Activated naive CD8-positive, alpha-beta T cell treated with anti-CD3 and anti-CD28 coated beads, Interleukin-2, amount 10 ng/mL, durations not matched to agents 7 days and 5 days (primary cell): ENCODE data around the gene TXNRD2. TPM values are rescaled to one million over a fixed set of nuclear protein-coding genes. Genes with fewer than 3 reads are reported as not detected.

Experiments used
- ATAC-seq: fragments of 150-1000 bp; cut with Tn5 transposase; one replicate; pipeline ENCODE4 v1.10.0; 2021; ENCODE audit warnings: low read depth, moderate library complexity
- POLR2A ChIA-PET: fragments of 350-600 bp; sonication (Branson Sonifier 250); formaldehyde crosslinking; loops from one replicate; lab custom pipeline; 2021; ENCODE audit warnings: antibody characterized with exemption; lab: Charles Lee
- DNase-seq: peaks from one replicate; pipeline ENCODE4 v3.0.0; 2021
- H3K27ac Mint-ChIP-seq: one replicate; pipeline ENCODE4 v1.8.0; 2022; ENCODE audit warnings: mild to moderate bottlenecking, mixed read lengths
- H3K27me3 Mint-ChIP-seq: one replicate; pipeline ENCODE4 v1.8.0; 2022; ENCODE audit warnings: mild to moderate bottlenecking, moderate library complexity, mixed read lengths
- H3K36me3 Mint-ChIP-seq: one replicate; pipeline ENCODE4 v1.8.0; 2021; ENCODE audit warnings: mild to moderate bottlenecking, mixed read lengths
- H3K4me1 Mint-ChIP-seq: one replicate; pipeline ENCODE4 v1.8.0; 2021; ENCODE audit warnings: mixed read lengths
- H3K4me3 Mint-ChIP-seq: one replicate; pipeline ENCODE4 v1.8.0; 2022; ENCODE audit warnings: mild to moderate bottlenecking, moderate library complexity, mixed read lengths
- H3K9me3 Mint-ChIP-seq: one replicate; pipeline ENCODE4 v1.8.0; 2021; ENCODE audit warnings: mixed read lengths
- total RNA-seq, 2 experiments: library from RNA; stranded (reverse); gene quantifications; one replicate each; pipeline ENCODE4 v1.2.3, GENCODE V29; 2021

The TXNRD2 gene
- total RNA-seq, 2 experiments from 2014 or later = 20.7 to 20.8 TPM

- POLR2A ChIA-PET = no interaction called here
- H3K4me3 Mint-ChIP-seq = no peak overlapping the region
- DNase-seq = no peak
- ATAC-seq = no peak
- H3K27me3 Mint-ChIP-seq = peaks cover 4% of the 10 kb centered on the region
- H3K9me3 Mint-ChIP-seq = no peaks in the 10 kb centered on the region
- H3K36me3 Mint-ChIP-seq = no peaks in the 10 kb centered on the region
- no peak overlapping the region for H3K27ac Mint-ChIP-seq
- H3K4me1 Mint-ChIP-seq = no peaks in the 10 kb centered on the region
Measured at GRCh38 chr22:19984201-19984753, 42.7 kb upstream of the TXNRD2 start.

DNA sequence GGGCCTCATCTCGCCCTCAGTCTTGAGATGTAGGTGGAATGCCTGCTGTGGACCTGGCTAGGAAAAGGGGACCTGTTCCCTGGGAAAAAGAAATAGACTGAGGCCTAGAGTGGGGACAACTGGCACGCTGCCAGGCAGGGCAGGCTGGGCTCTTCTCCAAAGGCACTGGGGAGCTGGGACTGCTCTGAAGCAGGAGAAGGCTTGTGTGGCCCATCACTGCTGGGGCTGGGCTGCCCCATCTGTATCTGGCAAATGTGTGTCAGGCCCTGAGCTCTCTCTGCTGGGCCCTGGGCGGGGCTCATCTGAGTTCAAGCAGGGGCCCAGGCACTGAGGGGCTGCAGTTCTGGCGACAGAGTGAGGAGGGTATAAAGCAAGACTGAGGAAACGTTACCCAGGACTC is 42.1 kb upstream of the TXNRD2 start:
- Mint-ChIP-seq H3K9me3 (no peaks in the 10 kb centered on the region), H3K36me3 (no peaks in the 10 kb centered on the region), H3K27ac (no peak overlapping the region), H3K27me3 (peaks cover 4% of the 10 kb centered on the region), H3K4me3 (no peak overlapping the region), H3K4me1 (no peaks in the 10 kb centered on the region)
- DNase-seq (no peak), ATAC-seq (no peak)
- POLR2A ChIA-PET = no interaction called here

DNA sequence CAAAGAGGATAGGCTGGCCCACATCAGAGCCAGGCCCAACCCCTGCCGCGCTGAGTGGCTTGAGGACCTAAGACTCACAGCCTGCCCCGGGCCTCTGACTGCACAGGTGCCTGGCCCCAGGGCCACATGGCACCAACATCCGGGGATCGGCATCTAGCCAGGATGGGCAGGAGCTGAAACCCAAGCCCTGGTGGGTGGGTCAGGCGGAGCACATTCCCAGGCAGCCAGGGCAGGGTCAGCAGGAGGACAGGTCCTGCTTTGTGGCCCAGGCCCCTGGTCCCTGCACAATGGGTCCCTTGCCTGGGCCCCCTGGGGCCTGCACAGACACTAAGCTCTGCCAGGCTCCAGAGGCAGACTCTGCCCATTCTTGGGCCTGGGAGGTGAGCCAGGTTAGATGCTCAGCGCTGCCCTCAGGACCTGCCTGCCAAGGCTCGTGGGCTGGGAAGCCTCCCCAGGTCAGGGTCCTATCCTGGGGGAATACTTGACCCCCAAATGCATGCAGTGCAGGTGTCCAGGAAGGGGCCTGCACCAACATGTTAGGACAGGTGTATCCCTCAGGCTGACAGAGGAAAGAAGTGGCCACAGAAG is 41.5 kb upstream of the TXNRD2 start:
- no peak for ATAC-seq

GRCh38 chr22:19981961-19982920 is 40.6 kb upstream of the TXNRD2 start:
- no peak overlapping the region for H3K4me3 Mint-ChIP-seq
- H3K36me3 Mint-ChIP-seq = no peaks in the 10 kb centered on the region
- H3K9me3 Mint-ChIP-seq = no peaks in the 10 kb centered on the region
- DNase-seq (no peak), ATAC-seq (no peak)
- H3K27me3 Mint-ChIP-seq = peaks cover 4% of the 10 kb centered on the region
- no peaks in the 10 kb centered on the region for H3K4me1 Mint-ChIP-seq
- no peak overlapping the region for H3K27ac Mint-ChIP-seq
- POLR2A ChIA-PET = no interaction called here

More for the DNA sequence above, 41.5 kb upstream of the TXNRD2 start:
- Mint-ChIP-seq H3K4me3 (no peak overlapping the region), H3K36me3 (no peaks in the 10 kb centered on the region), H3K27ac (no peak overlapping the region), H3K9me3 (no peaks in the 10 kb centered on the region), H3K4me1 (no peaks in the 10 kb centered on the region), H3K27me3 (peaks cover 4% of the 10 kb centered on the region)
- no peak for DNase-seq
- POLR2A ChIA-PET = no interaction called here

- Mint-ChIP-seq H3K27me3 (peaks cover 2% of the 10 kb centered on the region), H3K9me3 (no peaks in the 10 kb centered on the region), H3K36me3 (no peaks in the 10 kb centered on the region), H3K27ac (no peak overlapping the region), H3K4me3 (no peak overlapping the region), H3K4me1 (no peaks in the 10 kb centered on the region)
- ATAC-seq (no peak), DNase-seq (no peak)
- POLR2A ChIA-PET = no interaction called here
Measured at GRCh38 chr22:19981171-19981960, 39.7 kb upstream of the TXNRD2 start.

- Mint-ChIP-seq H3K36me3 (no peaks in the 10 kb centered on the region), H3K4me1 (no peaks in the 10 kb centered on the region), H3K9me3 (no peaks in the 10 kb centered on the region), H3K27ac (no peak overlapping the region), H3K4me3 (no peak overlapping the region), H3K27me3 (no peaks in the 10 kb centered on the region)
- ATAC-seq (no peak), DNase-seq (no peak)
- POLR2A ChIA-PET = no interaction called here
Measured at GRCh38 chr22:19980766-19981165, 39.1 kb upstream of the TXNRD2 start.

DNA sequence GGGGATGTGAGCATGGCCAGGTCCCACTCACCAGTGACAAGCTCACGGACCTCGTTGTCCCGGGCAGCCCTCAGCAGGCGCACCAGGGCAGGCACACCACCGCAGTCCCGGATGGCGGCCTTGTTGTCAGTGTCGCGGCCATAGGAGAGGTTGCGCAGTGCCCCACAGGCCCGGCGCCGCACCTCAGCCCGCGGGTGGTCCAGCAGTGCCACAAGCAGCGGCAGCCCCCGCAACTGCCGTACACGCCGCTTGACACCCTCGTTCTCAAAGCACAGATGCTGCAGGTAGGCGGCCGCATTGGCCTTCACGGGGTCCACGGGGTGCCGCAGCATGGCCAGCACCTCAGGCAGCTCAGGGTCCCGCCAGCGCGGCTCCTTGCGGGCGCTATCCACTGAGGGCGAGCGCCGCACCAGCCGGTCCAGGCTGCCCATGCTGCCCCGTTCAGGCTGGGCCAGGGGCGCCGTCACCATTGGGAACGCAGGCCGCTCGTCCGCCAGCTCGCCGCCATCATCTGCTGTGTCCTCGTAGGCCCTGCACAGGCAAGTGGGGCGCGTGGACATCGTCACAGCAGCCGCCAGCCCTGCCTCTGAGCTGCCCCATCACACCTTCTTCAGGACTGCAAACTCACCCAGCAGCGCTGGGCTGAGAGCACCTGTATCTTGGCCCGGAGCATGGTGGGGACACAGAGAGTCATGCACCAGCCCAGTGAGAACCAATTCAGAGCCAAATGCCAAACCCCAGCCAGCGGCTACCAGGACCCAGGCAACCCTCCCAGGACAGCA is 38.3 kb upstream of the TXNRD2 start:
- DNase-seq = no peak
- no peak overlapping the region for H3K27ac Mint-ChIP-seq
- no peaks in the 10 kb centered on the region for H3K27me3 Mint-ChIP-seq
- POLR2A ChIA-PET = no interaction called here
- ATAC-seq = no peak
- H3K4me3 Mint-ChIP-seq = no peak overlapping the region
- no peaks in the 10 kb centered on the region for H3K9me3 Mint-ChIP-seq
- peaks cover 5% of the 10 kb centered on the region for H3K4me1 Mint-ChIP-seq
- no peaks in the 10 kb centered on the region for H3K36me3 Mint-ChIP-seq

GRCh38 chr22:19978748-19979147 is 37.1 kb upstream of the TXNRD2 start:
- DNase-seq (no peak), ATAC-seq (no peak)
- POLR2A ChIA-PET = no interaction called here
- Mint-ChIP-seq H3K9me3 (no peaks in the 10 kb centered on the region), H3K27me3 (no peaks in the 10 kb centered on the region), H3K4me1 (peaks cover 5% of the 10 kb centered on the region), H3K27ac (no peak overlapping the region), H3K4me3 (no peak overlapping the region), H3K36me3 (no peaks in the 10 kb centered on the region)

GRCh38 chr22:19977296-19978243 is 36.0 kb upstream of the TXNRD2 start:
- POLR2A ChIA-PET = interaction anchor here (0.7 kb wide), 1 partner anchor 1826 kb away, joined by 3 read pairs; no protein-coding TSS in a partner anchor
- H3K27me3 Mint-ChIP-seq = no peaks in the 10 kb centered on the region
- H3K27ac Mint-ChIP-seq = no peak overlapping the region
- no peak for ATAC-seq
- no peaks in the 10 kb centered on the region for H3K9me3 Mint-ChIP-seq
- no peak overlapping the region for H3K4me3 Mint-ChIP-seq
- no peaks in the 10 kb centered on the region for H3K36me3 Mint-ChIP-seq
- DNase-seq = no peak
- H3K4me1 Mint-ChIP-seq = peaks cover 5% of the 10 kb centered on the region

DNA sequence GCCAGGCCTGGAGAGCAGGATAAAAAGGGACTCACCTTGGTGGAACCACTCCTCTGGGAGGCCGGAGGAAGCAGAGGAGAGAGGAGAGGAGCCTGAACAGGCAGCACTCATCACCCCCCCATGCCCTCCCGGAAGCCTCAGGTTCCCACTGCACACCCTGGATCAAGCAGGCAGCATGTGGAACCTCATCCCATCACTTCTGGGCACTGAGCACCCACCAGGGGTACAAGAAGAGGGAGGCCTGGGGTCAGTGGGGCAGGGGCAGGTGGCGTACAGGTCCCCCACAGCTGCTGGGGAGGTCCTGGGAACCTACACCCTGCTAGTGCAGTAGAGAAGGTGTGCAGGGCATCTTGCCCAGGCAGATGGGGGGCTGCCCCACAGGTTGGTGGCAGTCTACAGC is 35.1 kb upstream of the TXNRD2 start:
- no peaks in the 10 kb centered on the region for H3K27me3 Mint-ChIP-seq
- DNase-seq (no peak), ATAC-seq (no peak)
- H3K4me1 Mint-ChIP-seq = peaks cover 5% of the 10 kb centered on the region
- H3K27ac Mint-ChIP-seq = no peak overlapping the region
- H3K36me3 Mint-ChIP-seq = no peaks in the 10 kb centered on the region
- H3K4me3 Mint-ChIP-seq = no peak overlapping the region
- POLR2A ChIA-PET = no interaction called here
- H3K9me3 Mint-ChIP-seq = no peaks in the 10 kb centered on the region

DNA sequence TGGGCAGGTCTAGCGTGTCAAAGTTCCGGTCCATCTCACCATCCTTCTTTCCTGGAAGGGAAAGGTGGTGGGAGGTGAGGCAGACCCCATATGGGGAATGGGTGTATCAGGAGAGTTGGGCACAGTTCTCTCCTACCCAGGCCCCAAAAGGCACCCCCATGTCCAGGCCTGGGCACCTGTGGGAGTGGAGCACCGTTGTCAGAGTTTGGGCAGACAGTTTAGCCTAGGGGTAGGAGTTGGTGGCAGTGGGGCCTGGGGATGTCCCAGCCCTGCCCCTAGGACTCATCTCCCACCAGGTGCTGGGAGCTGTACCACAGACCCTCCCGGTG is 34.1 kb upstream of the TXNRD2 start:
- Mint-ChIP-seq H3K4me3 (no peak overlapping the region), H3K27me3 (no peaks in the 10 kb centered on the region), H3K4me1 (peaks cover 7% of the 10 kb centered on the region), H3K36me3 (no peaks in the 10 kb centered on the region), H3K9me3 (no peaks in the 10 kb centered on the region), H3K27ac (no peak overlapping the region)
- POLR2A ChIA-PET = no interaction called here
- no peak for ATAC-seq
- DNase-seq = no peak
